Peyer's patch (tissue), 4 donors: ENCODE measurements around the gene SUCLG2.

Experiments
- POLR2A ChIP-seq, 2 donors: fragments of 450-650 bp; IDR thresholded peaks; one replicate each; pipeline ENCODE4 v1.5.1; 2017; ENCODE audit warnings: antibody characterized with exemption in 2 of 2, mild to moderate bottlenecking in 2 of 2, moderate library complexity in 2 of 2
- TF ChIP-seq, protein P1 (sequence below), 6 experiments: fragments of 450-650 bp in 4 of 6; fragments of 200-600 bp in 2 of 6; sonication (generic) in 1 of 6; IDR thresholded peaks; one replicate each; pipeline ENCODE4 v1.5.1; 2017 to 2019; ENCODE audit warnings: antibody characterized with exemption in 6 of 6, mild to moderate bottlenecking in 3 of 6, moderate library complexity in 1 of 6

DNA sequence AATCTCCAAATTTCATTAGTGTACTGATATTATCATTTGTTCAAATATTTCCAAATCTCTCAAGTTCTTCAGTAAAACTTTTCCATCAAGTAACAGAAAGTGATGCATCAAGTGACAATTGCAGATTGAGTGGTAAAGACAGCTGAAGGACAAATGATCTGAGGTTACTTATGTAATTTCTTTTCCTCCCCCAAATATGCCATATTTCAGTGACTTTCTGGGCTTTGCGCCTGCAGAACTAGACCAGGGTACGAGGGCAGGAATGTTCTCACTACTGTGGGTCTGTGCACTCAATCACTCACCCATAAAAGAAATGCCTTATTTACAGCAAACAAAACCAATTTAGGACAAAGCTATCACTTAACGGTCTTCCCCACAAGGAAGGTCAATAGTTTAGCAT, 4.7 kb downstream of the SUCLG2 start:
- TF ChIP-seq, protein P1, sequence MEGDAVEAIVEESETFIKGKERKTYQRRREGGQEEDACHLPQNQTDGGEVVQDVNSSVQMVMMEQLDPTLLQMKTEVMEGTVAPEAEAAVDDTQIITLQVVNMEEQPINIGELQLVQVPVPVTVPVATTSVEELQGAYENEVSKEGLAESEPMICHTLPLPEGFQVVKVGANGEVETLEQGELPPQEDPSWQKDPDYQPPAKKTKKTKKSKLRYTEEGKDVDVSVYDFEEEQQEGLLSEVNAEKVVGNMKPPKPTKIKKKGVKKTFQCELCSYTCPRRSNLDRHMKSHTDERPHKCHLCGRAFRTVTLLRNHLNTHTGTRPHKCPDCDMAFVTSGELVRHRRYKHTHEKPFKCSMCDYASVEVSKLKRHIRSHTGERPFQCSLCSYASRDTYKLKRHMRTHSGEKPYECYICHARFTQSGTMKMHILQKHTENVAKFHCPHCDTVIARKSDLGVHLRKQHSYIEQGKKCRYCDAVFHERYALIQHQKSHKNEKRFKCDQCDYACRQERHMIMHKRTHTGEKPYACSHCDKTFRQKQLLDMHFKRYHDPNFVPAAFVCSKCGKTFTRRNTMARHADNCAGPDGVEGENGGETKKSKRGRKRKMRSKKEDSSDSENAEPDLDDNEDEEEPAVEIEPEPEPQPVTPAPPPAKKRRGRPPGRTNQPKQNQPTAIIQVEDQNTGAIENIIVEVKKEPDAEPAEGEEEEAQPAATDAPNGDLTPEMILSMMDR (IDR thresholded peaks at IDR 0.05): no peak
- TF ChIP-seq POLR2A (IDR thresholded peaks at IDR 0.05): no peak
